HG03103 (cell line): ENCODE data around the gene OR6B3.
A peak's percentile ranks its signal among the peaks of the same experiment; 100 is the strongest.
"Not testable (repeated sequence)": the region's sequence is repeated elsewhere in the genome, so short reads cannot be mapped to it uniquely, and the experiment has no call there.

Experiments used
- ATAC-seq: cut with Tn5 transposase; IDR thresholded peaks from one replicate; pipeline ENCODE4 v1.9.1; 2021; ENCODE audit warnings: low read depth; ENCODE audit not compliant: unreplicated experiment

Gene OR6B3

GRCh38 chr2:240045098-240045497, 8.2 kb downstream of the OR6B3 start:
- ATAC-seq = no peak

- not testable (repeated sequence) for ATAC-seq
Measured at GRCh38 chr2:240044096-240044495, 9.2 kb downstream of the OR6B3 start.

- no peak for ATAC-seq
Measured at GRCh38 chr2:240043279-240043989, 9.9 kb downstream of the OR6B3 start.

- ATAC-seq = no peak
Measured at GRCh38 chr2:240042740-240043139, 10.6 kb downstream of the OR6B3 start.

- no peak for ATAC-seq
Measured at GRCh38 chr2:240041363-240041762, 12.0 kb downstream of the OR6B3 start.

GRCh38 chr2:240037358-240037757, 16.0 kb downstream of the OR6B3 start:
- no peak for ATAC-seq

- no peak for ATAC-seq
Measured at GRCh38 chr2:240033330-240033678, 20.0 kb downstream of the OR6B3 start.

GRCh38 chr2:240032406-240033329, 20.7 kb downstream of the OR6B3 start:
- no peak for ATAC-seq

GRCh38 chr2:240030379-240031094, 22.8 kb downstream of the OR6B3 start, which contains the start of gene OR6B2:
Gene OR6B2 (minus strand): TSS chr2:240030429. CDS start chr2:240030429, 0 bp downstream.
- no peak for ATAC-seq

- peak; percentile 23 for ATAC-seq
Measured at GRCh38 chr2:240024766-240025165, 28.6 kb downstream of the OR6B3 start.

GRCh38 chr2:240023792-240024191, 29.5 kb downstream of the OR6B3 start:
- ATAC-seq = no peak

GRCh38 chr2:240021488-240022104, 31.7 kb downstream of the OR6B3 start:
- ATAC-seq = no peak

GRCh38 chr2:240018071-240018750, 35.1 kb downstream of the OR6B3 start:
- no peak for ATAC-seq

- ATAC-seq = no peak
Measured at GRCh38 chr2:240014327-240014726, 39.0 kb downstream of the OR6B3 start.

GRCh38 chr2:240013343-240013742, 40.0 kb downstream of the OR6B3 start:
- ATAC-seq = no peak

- ATAC-seq = no peak
Measured at GRCh38 chr2:240002983-240003382, 50.3 kb downstream of the OR6B3 start.

GRCh38 chr2:240000671-240001070, 52.6 kb downstream of the OR6B3 start:
- ATAC-seq = no peak

GRCh38 chr2:239997686-239998409, 55.5 kb downstream of the OR6B3 start:
- ATAC-seq = no peak
